CD8-positive, alpha-beta memory T cell (primary cell): Measurements from ENCODE around the gene SUPT4H1. TPM values are rescaled to one million over a fixed set of nuclear protein-coding genes. Genes with fewer than 3 reads are reported as not detected.

Experiments used
- CTCF ChIA-PET: fragments of 350-600 bp; sonication (Branson Sonifier 250); formaldehyde crosslinking; loops from one replicate; lab custom pipeline; 2021; ENCODE audit warnings: antibody characterized with exemption; lab: Charles Lee
- POLR2A ChIA-PET: fragments of 350-600 bp; sonication (Branson Sonifier 250); formaldehyde crosslinking; loops from one replicate; lab custom pipeline; 2021; ENCODE audit warnings: antibody characterized with exemption; lab: Charles Lee
- DNase-seq, 5 donors: peaks; one replicate each; pipeline versions ENCODE4 v3.0.0 to v3.0.0-alpha.2; 2020 to 2022; ENCODE audit warnings: mixed read lengths in 1 of 5
- H3K27ac ChIP-seq: one replicate; pipeline ENCODE4 v1.7.0; 2013; ENCODE audit warnings: low read depth, mild to moderate bottlenecking, low read length, moderate library complexity
- H3K27me3 ChIP-seq: 2 replicates; pipeline ENCODE4 v1.7.0; 2013; ENCODE audit warnings: low read length, mild to moderate bottlenecking; ENCODE audit not compliant: insufficient read depth, poor library complexity, severe bottlenecking
- H3K36me3 ChIP-seq: 2 replicates; pipeline ENCODE4 v1.7.0; 2013; ENCODE audit warnings: mild to moderate bottlenecking, low read length, moderate library complexity; ENCODE audit not compliant: insufficient read depth
- H3K4me1 ChIP-seq: 2 replicates; pipeline ENCODE4 v1.7.0; 2013; ENCODE audit warnings: mild to moderate bottlenecking, low read length, moderate library complexity; ENCODE audit not compliant: insufficient read depth
- H3K4me3 ChIP-seq: 2 replicates; pipeline ENCODE4 v1.7.0; 2013; ENCODE audit warnings: mild to moderate bottlenecking, low read length
- H3K9me3 ChIP-seq: 2 replicates; pipeline ENCODE4 v1.7.0; 2013; ENCODE audit warnings: mild to moderate bottlenecking, low read length
- H3K27ac Mint-ChIP-seq, 8 donors: one replicate each; pipeline ENCODE4 v1.8.0; 2020 to 2021; ENCODE audit warnings: mixed read lengths in 8 of 8, mild to moderate bottlenecking in 6 of 8, inconsistent platforms in 3 of 8, moderate library complexity in 3 of 8
- H3K27me3 Mint-ChIP-seq, 2 donors: one replicate each; pipeline ENCODE4 v1.8.0; 2020 to 2021; ENCODE audit warnings: mixed read lengths in 2 of 2, mild to moderate bottlenecking in 1 of 2, moderate library complexity in 1 of 2
- H3K36me3 Mint-ChIP-seq, 3 donors: one replicate each; pipeline ENCODE4 v1.8.0; 2020 to 2021; ENCODE audit warnings: mixed read lengths in 3 of 3, inconsistent platforms in 1 of 3, mild to moderate bottlenecking in 1 of 3
- H3K4me1 Mint-ChIP-seq, 3 donors: one replicate each; pipeline ENCODE4 v1.8.0; 2020 to 2021; ENCODE audit warnings: mixed read lengths in 3 of 3, inconsistent platforms in 1 of 3, mild to moderate bottlenecking in 1 of 3
- H3K4me3 Mint-ChIP-seq, 7 donors: one replicate each; pipeline ENCODE4 v1.8.0; 2020 to 2021; ENCODE audit warnings: mixed read lengths in 7 of 7, mild to moderate bottlenecking in 6 of 7, moderate library complexity in 4 of 7, inconsistent platforms in 2 of 7
- H3K9me3 Mint-ChIP-seq, 5 donors: one replicate each; pipeline ENCODE4 v1.8.0; 2020 to 2022; ENCODE audit warnings: mixed read lengths in 5 of 5, mild to moderate bottlenecking in 3 of 5, moderate library complexity in 2 of 5, inconsistent platforms in 1 of 5
- polyA plus RNA-seq: library from polyadenylated mRNA; unstranded; fragments of 300-500 nt; fragmentation: Illumina TruSeq; gene quantifications from one replicate; pipeline ENCODE4 v1.2.3, GENCODE V29; 2021
- total RNA-seq, 2 experiments: library from RNA; stranded (reverse); gene quantifications; one replicate each; pipeline ENCODE4 v1.2.3, GENCODE V29; 2021

SUPT4H1 gene
- total and polyA plus RNA-seq, 3 experiments from 2014 or later = 97.5 to 149 (median 145) TPM

DNA sequence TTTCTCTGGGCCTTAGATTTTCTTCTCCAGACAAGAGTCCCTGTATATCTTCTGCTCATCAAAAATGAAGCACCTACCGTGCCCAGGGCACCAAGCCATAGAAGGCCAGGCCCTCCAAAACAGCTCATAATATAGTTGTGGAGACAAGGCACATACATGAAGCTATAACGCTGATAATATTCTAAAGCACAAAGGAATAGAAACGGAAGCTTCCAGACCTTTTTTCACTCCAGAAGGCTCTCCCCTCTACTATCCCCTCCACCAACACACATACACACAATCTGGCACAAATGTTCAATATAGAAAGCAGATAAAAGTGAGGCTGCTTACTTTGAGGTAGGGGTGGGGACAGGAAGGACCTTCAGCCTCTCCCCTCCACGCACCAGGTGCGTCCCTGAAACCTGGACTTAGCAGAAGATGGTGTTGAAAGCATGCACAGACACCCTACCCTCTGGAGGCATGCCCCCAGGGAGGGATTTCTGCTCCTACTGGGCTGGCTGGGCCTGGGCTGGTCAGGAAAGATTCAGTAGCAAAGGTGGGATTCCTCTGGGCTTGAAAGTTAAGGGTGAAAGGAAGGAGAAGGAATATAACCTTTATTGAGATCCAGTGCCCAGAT is 14.1 kb upstream of the SUPT4H1 start:
- H3K4me3 ChIP-seq = no peak overlapping the region
- DNase-seq = no peak
- Mint-ChIP-seq H3K9me3 (no peaks in the 10 kb centered on the region), H3K27me3 (peaks cover 0 to 1% of the 10 kb centered on the region in 2 donors), H3K36me3 (peaks cover 0 to 16% (median 4%) of the 10 kb centered on the region in 3 donors), H3K4me3 (no peak overlapping the region), H3K27ac (peak overlapping the region in 3 of 8 donors; percentile 40 to 77 (median 43)), H3K4me1 (peaks cover 16 to 28% (median 21%) of the 10 kb centered on the region in 3 donors)
- H3K36me3 ChIP-seq = no peaks in the 10 kb centered on the region
- POLR2A ChIA-PET = no interaction called here
- no peaks in the 10 kb centered on the region for H3K27me3 ChIP-seq
- no peaks in the 10 kb centered on the region for H3K9me3 ChIP-seq
- H3K4me1 ChIP-seq = peaks cover 13% of the 10 kb centered on the region
- CTCF ChIA-PET = interaction anchor here (1.1 kb wide), 1 partner anchor 117 kb away, joined by 4 read pairs; no protein-coding TSS in a partner anchor
- no peak overlapping the region for H3K27ac ChIP-seq

DNA sequence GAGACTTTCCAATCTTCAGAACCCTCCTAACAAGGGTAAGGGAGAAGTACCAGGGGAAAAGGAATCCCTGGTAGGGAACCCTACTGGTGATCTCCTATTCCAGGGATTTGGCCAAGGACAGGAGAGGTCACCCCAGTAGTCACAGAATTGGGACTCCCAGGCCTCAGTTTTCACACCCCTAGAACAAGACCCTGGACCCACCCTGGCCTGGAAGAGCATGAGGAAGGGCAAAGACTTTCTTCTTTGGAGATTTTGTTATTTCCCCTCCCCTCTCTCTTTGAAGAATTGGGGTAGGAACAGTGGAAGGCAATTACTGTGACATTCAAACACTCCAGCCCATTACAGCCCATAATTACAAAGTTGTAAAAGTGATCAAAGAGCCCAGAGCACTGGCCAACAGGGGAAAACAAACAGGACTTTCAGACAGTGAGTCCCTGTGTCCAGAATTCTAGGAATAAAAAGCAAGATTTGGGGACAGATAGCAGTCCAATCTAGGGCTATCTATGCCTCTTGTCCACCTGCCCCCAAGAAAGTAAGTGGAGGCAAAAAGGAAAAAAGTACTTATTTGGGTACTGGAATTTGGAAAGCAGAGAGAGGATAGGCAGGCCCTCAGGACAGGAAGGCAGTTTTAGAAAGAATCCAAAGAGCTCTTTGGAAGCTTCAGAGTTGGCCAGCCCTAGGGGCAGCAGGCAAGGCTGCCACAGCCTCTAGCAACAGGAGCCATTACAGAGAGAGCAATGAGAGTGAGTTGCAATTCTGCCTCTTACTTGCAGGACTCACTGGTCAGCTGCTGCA is 13.4 kb upstream of the SUPT4H1 start:
- Histone ChIP-seq H3K27ac (peak overlapping the region; percentile 20), H3K9me3 (no peaks in the 10 kb centered on the region), H3K4me3 (no peak overlapping the region), H3K4me1 (peaks cover 6% of the 10 kb centered on the region), H3K36me3 (no peaks in the 10 kb centered on the region), H3K27me3 (no peaks in the 10 kb centered on the region)
- ChIA-PET POLR2A (no interaction called here), CTCF (interaction anchor here (1.1 to 1.9 kb wide), 3 partner anchors 48 to 116 kb away, joined by 3 to 5 read pairs (median 4); partner anchors contain the start of gene RNF43)
- H3K36me3 Mint-ChIP-seq = peaks cover 0 to 15% (median 4%) of the 10 kb centered on the region in 3 donors
- no peaks in the 10 kb centered on the region for H3K9me3 Mint-ChIP-seq
- DNase-seq = no peak
- peak overlapping the region in 4 of 8 donors; percentile 2 to 91 (median 69) for H3K27ac Mint-ChIP-seq
- no peak overlapping the region for H3K4me3 Mint-ChIP-seq
- H3K27me3 Mint-ChIP-seq = peaks cover 0 to 1% of the 10 kb centered on the region in 2 donors
- peaks cover 9 to 21% (median 14%) of the 10 kb centered on the region in 3 donors for H3K4me1 Mint-ChIP-seq

DNA sequence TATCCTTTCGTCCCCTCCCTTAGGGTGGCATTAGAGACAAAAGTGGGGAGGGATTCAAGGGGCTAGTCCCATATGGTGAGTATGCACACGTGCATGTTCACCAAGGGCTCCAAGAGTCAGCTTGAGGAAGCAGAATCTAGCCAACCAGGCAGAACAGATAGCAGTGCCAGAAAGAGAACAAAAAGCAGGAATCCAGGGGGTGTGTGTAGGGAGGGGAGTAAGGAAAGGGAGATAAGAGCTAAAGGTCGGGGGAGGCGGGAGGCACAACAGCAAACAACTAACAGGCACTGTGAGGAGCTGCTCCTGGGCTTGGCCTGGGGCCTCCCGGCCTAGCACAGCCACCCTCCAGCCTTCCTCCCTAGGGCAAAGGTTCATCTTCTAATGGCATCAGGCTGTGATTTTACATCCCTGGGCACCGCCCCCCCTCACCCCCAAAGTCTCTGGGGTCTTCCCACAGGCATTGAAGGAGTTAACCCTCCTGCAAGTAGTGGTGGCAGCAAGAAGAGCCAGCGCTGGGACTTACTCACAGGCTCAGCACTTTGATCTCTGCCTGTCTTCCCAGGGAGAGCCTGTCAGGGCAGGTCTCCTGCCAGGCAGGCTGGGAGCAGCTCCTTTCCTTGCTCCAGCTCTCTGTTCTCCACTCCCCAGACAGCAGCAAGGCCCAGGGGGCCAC is 12.4 kb upstream of the SUPT4H1 start:
- Mint-ChIP-seq H3K4me1 (peaks cover 5 to 16% (median 8%) of the 10 kb centered on the region in 3 donors), H3K36me3 (peaks cover 0 to 15% (median 2%) of the 10 kb centered on the region in 3 donors), H3K27me3 (peaks cover 0 to 1% of the 10 kb centered on the region in 2 donors), H3K9me3 (no peaks in the 10 kb centered on the region), H3K27ac (peak overlapping the region in 2 of 8 donors; percentile 21 to 64), H3K4me3 (no peak overlapping the region)
- Histone ChIP-seq H3K27ac (peak overlapping the region; percentile 20), H3K4me3 (no peak overlapping the region), H3K4me1 (peaks cover 6% of the 10 kb centered on the region), H3K36me3 (no peaks in the 10 kb centered on the region), H3K9me3 (no peaks in the 10 kb centered on the region), H3K27me3 (no peaks in the 10 kb centered on the region)
- POLR2A ChIA-PET = no interaction called here
- no peak for DNase-seq
- CTCF ChIA-PET = interaction anchor here (1.3 to 3.6 kb wide), 3 partner anchors 20 to 53 kb away, joined by 3 to 12 read pairs (median 5); partner anchors contain the start of gene RNF43

DNA sequence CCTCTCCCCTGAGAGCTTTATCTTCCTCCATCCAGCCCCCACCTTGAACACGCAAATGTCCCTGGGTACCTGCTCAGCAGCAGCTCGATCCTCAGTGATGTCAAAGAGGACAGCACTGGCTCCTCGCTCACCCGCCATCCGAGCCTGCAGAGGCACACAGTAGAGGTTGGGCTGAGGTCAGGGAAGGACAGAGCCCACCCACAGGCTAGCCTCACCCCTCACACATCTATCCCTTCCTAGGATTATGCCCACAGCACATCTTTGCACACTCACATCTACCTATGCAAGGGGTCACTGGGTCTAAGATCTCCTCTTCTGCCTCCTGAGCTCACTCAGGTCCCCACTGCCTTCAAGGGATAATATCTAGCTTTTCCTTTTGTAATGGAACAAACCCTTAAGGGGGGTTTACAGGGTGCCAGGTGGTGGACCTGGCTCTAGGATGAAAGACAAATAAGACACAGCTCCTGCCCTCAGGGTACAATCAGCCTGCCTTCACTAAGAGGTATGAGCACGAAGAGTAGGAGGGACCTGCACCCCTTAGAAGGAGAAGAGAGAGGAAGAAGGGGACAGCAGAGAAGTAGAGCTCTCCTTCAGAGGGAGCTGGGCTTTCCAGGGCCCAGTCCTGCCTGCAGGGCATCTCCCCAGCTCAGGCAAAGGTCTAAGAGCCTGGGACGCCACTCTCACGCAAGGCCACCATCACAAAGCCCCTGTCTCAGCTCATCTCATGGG is 11.6 kb upstream of the SUPT4H1 start:
- Mint-ChIP-seq H3K27me3 (peaks cover 0 to 1% of the 10 kb centered on the region in 2 donors), H3K27ac (peak overlapping the region in 1 of 8 donors; percentile 86), H3K4me1 (peaks cover 0 to 8% (median 2%) of the 10 kb centered on the region in 3 donors), H3K9me3 (no peaks in the 10 kb centered on the region), H3K4me3 (no peak overlapping the region), H3K36me3 (peaks cover 0 to 15% (median 2%) of the 10 kb centered on the region in 3 donors)
- H3K36me3 ChIP-seq = no peaks in the 10 kb centered on the region
- peaks cover 6% of the 10 kb centered on the region for H3K4me1 ChIP-seq
- H3K27ac ChIP-seq = no peak overlapping the region
- H3K27me3 ChIP-seq = no peaks in the 10 kb centered on the region
- no peak for DNase-seq
- CTCF ChIA-PET = interaction anchor here (1.3 to 3.6 kb wide), 4 partner anchors 19 to 54 kb away, joined by 3 to 12 read pairs (median 6); partner anchors contain the start of gene RNF43
- POLR2A ChIA-PET = no interaction called here
- no peak overlapping the region for H3K4me3 ChIP-seq
- H3K9me3 ChIP-seq = no peaks in the 10 kb centered on the region

DNA sequence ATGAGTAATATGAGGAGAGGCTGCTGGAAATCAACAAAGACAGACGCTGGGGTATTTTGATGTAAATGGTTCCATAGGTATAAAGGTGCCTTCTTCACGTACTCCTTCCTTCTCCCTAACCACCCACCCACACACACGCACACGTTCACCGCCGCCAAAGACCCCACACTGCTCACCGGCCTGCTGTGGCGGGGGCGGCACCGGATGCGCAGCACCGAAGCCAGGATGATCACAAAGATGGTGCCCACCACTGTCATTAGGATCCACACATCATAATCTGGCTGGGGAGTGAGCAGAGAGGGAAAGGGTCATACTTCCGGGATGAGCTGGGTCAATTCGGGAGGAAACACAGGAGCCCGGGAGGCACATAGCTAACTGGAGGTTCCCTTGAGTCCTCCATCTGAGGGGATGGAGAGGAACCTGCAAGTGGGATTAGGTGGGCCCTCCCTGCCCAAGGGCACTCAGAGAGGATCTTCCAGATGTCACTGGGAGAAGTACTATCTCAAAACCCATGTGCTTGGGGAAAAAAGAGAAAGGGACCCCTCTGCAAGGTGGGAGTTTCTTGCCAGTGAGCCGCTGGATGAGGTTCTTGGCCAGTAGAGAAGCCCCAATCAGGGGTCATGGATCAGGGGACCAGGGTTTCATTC is 10.5 kb upstream of the SUPT4H1 start:
- Histone ChIP-seq H3K36me3 (no peaks in the 10 kb centered on the region), H3K27me3 (no peaks in the 10 kb centered on the region), H3K4me1 (peaks cover 6% of the 10 kb centered on the region), H3K27ac (no peak overlapping the region), H3K9me3 (no peaks in the 10 kb centered on the region), H3K4me3 (no peak overlapping the region)
- Mint-ChIP-seq H3K27ac (peak overlapping the region in 1 of 8 donors; percentile 90), H3K4me3 (no peak overlapping the region), H3K36me3 (peaks cover 0 to 15% (median 2%) of the 10 kb centered on the region in 3 donors), H3K27me3 (peaks cover 0 to 1% of the 10 kb centered on the region in 2 donors), H3K4me1 (peaks cover 0 to 5% (median 2%) of the 10 kb centered on the region in 3 donors), H3K9me3 (no peaks in the 10 kb centered on the region)
- ChIA-PET POLR2A (interaction anchor here (0.6 kb wide), 1 partner anchor 35 kb away, joined by 3 read pairs; no protein-coding TSS in a partner anchor), CTCF (interaction anchor here (0.9 to 3.6 kb wide), 3 partner anchors 18 to 45 kb away, joined by 3 to 12 read pairs (median 8); no protein-coding TSS in a partner anchor)
- no peak for DNase-seq

DNA sequence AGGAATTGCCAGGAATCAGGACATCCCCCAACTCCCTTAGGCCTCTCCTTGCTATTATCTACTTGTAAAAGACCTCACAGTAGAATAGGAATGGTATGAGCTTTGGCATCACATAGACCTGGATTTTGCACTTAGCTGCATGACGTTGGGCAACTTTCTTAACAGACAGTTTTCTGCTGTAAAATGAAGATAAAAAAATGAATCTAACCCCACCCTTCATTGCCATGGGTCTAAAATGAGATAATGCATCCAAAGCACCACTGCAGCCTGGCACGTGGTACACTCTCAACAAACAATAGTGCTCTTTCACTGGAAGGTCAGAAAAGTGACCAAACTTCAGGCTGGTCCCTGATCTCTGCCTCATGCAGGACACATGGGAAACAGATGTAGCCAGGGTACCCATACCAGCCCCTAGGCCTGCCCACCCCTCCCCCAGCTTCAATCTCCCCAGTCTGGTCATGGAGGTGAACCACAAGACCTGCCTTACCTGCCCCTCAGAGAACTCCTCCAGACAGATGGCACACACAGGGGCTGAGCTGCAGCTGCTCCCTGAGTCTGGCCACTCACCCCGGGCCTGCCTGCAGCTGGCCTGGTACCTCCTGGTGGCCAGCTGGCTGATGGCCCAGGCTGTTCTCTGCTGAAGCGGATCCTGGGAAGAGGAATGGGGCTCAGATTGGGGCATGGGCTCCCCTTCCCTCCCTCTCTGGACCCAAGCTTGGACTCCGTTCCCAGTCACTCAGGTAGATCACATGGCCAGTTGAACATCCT is 8.5 kb upstream of the SUPT4H1 start:
- no peak overlapping the region for H3K4me3 Mint-ChIP-seq
- peak overlapping the region in 2 of 8 donors; percentile 29 to 69 for H3K27ac Mint-ChIP-seq
- no peak overlapping the region for H3K4me3 ChIP-seq
- CTCF ChIA-PET = interaction anchor here (0.8 to 3.6 kb wide), 5 partner anchors 8 to 128 kb away, joined by 3 to 12 read pairs (median 8); partner anchors contain the start of genes HSF5 and SUPT4H1
- H3K9me3 ChIP-seq = no peaks in the 10 kb centered on the region
- no peaks in the 10 kb centered on the region for H3K27me3 ChIP-seq
- H3K4me1 ChIP-seq = no peaks in the 10 kb centered on the region
- H3K36me3 Mint-ChIP-seq = peaks cover 0 to 25% (median 2%) of the 10 kb centered on the region in 3 donors
- H3K36me3 ChIP-seq = no peaks in the 10 kb centered on the region
- H3K27me3 Mint-ChIP-seq = peaks cover 0 to 1% of the 10 kb centered on the region in 2 donors
- H3K27ac ChIP-seq = no peak overlapping the region
- H3K4me1 Mint-ChIP-seq = peaks cover 0 to 6% (median 2%) of the 10 kb centered on the region in 3 donors
- no peaks in the 10 kb centered on the region for H3K9me3 Mint-ChIP-seq
- no peak for DNase-seq
- POLR2A ChIA-PET = interaction anchor here (1.1 to 1.4 kb wide), 2 partner anchors 16 to 43 kb away, joined by 3 to 5 read pairs; no protein-coding TSS in a partner anchor
